Choroid plexus epithelial cell (primary cell): Measurements from ENCODE around the gene MAPK4.
"Not testable (repeated sequence)": the region's sequence is repeated elsewhere in the genome, so short reads cannot be mapped to it uniquely, and the experiment has no call there.

Source experiments
- DNase-seq: peaks from one replicate; pipeline ENCODE4 v3.0.0-alpha.2; 2010; ENCODE audit warnings: low read depth
- H3K4me3 ChIP-seq: 2 replicates; pipeline ENCODE4 v1.5.1; 2011; ENCODE audit warnings: low read depth, mild to moderate bottlenecking, control low read depth, low read length, moderate library complexity
- TF ChIP-seq, protein P1 (sequence below): conservative IDR thresholded peaks from 2 replicates; pipeline ENCODE4 v1.5.1; 2011; ENCODE audit warnings: low read depth, mild to moderate bottlenecking, control low read depth, inconsistent platforms, low read length, moderate library complexity

MAPK4 gene

DNA sequence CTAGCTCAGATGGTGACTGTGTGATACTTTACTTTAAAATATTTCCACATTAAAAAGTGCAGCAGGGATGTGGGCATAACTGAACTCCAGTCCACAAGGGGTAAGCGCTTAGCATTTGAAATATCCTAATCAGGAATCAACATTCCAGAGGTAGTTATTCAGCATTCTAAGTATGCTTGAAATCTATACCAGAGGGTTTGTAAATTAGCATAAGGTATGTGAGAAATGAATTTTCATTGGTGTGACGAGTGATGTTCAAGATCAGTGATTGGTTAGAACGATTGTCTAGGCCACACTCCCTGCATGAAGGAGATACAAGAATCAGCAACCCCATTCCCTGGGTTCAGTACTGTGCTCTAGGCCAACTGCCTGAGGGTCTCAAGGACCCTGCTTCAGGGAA, 42.6 kb downstream of the MAPK4 start:
- TF ChIP-seq, protein P1, sequence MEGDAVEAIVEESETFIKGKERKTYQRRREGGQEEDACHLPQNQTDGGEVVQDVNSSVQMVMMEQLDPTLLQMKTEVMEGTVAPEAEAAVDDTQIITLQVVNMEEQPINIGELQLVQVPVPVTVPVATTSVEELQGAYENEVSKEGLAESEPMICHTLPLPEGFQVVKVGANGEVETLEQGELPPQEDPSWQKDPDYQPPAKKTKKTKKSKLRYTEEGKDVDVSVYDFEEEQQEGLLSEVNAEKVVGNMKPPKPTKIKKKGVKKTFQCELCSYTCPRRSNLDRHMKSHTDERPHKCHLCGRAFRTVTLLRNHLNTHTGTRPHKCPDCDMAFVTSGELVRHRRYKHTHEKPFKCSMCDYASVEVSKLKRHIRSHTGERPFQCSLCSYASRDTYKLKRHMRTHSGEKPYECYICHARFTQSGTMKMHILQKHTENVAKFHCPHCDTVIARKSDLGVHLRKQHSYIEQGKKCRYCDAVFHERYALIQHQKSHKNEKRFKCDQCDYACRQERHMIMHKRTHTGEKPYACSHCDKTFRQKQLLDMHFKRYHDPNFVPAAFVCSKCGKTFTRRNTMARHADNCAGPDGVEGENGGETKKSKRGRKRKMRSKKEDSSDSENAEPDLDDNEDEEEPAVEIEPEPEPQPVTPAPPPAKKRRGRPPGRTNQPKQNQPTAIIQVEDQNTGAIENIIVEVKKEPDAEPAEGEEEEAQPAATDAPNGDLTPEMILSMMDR = no peak
- no peak overlapping the region for H3K4me3 ChIP-seq
- peak; percentile 8 for DNase-seq

DNA sequence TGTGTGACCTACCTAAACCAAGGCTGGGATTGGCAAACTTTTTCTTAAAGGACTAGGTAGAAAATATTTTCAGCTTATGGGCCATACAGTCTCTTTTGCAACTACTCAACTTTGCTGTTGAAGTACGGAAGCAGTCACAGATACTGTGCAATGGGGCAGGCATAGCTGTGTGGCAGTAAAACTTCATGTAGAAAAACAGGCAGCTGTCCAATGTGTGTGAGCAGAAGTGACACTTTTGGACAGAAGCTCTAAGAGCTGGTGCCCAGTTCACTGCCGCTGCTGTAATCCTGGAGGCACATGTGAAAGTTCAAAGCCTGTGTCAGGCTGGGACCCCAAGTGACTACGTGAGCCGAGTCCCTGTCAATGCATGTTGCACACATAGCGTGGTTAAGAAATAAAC, 46.7 kb downstream of the MAPK4 start:
- TF ChIP-seq, protein P1 = no peak
- no peak overlapping the region for H3K4me3 ChIP-seq

DNA sequence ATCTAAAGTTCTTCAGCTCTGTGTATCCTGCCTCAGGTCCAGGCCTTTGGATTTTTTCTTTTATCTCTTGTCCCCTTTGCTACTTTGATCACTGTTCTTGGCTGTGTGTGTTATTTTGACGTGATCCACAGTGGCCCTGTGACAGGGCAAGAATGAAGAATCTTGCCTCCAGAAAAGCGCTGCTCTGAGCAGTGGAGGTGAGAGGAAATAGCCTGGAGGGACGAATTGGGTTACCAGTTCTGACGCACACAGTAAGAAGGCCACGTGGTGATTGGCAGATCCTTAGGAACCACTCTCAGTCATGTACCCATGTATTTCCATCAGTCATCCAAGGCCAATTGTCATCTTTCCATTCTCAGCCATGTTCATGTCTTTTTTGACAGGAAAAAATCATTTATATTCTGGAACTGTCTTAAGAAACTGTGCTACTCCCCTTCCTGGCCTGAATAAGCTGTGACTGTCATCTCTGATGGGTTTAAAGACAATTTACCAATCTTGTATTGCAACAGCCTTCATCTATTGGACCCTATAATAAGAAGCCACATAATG, 47.6 kb downstream of the MAPK4 start:
- H3K4me3 ChIP-seq = no peak overlapping the region
- DNase-seq = no peak
- TF ChIP-seq, protein P1 = no peak

More for the DNA sequence above, 46.7 kb downstream of the MAPK4 start:
- no peak for DNase-seq

DNA sequence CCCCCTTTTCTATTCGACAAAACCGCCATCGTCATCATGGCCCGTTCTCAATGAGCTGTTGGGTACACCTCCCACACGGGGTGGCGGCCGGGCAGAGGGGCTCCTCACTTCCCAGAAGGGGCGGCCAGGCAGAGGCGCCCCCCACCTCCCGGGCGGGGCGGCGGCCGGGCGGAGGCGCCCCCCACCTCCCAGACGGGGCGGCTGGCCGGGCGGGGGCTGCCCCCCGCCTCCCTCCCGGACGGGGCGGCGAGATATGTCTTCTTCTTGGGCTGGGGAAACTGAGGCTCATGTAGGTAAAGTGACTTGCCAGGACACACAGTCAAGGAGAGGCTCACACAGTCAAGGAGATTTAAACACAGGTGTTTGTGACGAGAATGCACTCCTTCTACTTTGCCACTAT, 49.3 kb downstream of the MAPK4 start:
- not testable (repeated sequence) for DNase-seq, H3K4me3 ChIP-seq

DNA sequence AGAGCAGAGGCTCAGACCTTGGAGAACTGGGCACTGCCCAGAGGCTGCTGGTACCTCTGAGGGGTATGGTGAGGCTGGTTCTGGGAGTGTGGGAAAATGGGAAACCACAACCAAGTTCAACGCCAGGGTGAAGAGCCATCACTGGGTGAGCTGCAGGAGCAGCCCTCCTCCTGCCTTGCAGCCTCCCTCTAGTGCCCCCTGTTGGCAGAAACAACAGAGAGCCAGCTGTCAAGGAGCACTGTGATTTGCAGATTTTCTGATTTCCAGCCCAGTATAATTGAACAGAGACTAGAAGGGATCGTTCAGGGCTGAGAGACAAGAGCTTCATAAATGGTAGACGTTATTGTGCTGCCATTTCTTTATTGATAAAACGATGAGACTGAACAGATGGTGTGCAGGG, 50.5 kb downstream of the MAPK4 start:
- DNase-seq = no peak
- TF ChIP-seq, protein P1 = no peak
- H3K4me3 ChIP-seq = no peak overlapping the region

DNA sequence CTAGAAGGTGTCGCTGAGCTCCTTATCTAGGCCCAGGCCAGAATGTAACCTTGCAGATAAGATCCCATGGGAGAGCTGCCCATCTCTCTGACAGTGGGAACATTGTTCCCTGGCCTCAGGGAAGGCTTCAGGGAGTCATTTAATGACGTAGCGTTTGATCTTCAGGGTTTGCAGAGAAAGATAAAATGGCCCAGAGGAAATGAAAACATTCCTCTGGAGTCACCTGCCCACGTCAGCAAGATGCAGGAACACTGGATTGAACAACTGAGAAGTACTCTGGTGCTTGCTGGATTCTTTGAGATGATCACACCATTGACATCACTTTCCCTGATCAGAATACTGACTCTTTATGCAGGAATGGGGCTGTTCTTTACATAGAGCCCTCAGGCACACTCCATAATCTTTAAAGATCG, 51.6 kb downstream of the MAPK4 start:
- no peak overlapping the region for H3K4me3 ChIP-seq
- TF ChIP-seq, protein P1 = no peak
- no peak for DNase-seq

DNA sequence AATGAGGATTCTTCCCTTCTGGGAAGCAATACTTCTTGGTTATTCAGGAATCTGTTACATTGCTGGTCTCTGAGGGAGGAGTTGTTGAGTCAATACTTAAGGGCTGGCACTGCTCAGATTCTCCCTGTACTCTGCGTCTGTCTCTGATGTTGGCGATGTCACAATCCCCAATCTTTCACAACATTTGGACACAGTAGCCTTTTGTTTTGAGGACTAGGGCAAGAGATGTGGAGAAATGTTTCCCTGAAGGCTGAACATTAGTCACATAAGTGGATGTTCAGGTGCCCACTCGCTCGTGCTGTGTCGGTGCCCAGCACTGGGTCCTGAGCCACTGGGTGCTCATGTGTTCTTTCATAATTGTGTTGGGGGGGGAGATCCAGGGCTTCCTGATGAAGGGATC, 55.0 kb downstream of the MAPK4 start:
- H3K4me3 ChIP-seq = no peak overlapping the region
- TF ChIP-seq, protein P1 = no peak
- peak; percentile 10 for DNase-seq
